H9 (cell line): ENCODE measurements around the gene USP35. TPM values are rescaled to one million over a fixed set of nuclear protein-coding genes. Genes with fewer than 3 reads are reported as not detected.

Experiments used
- DNase-seq: peaks from one replicate; pipeline ENCODE4 v3.0.0-alpha.2; 2017
- H2AFZ ChIP-seq: one replicate; pipeline ENCODE4 v1.6.1; 2013; ENCODE audit warnings: mild to moderate bottlenecking, low read length, control low read depth, moderate library complexity
- H2AK5ac ChIP-seq: 2 replicates; pipeline ENCODE4 v1.6.1; 2013; ENCODE audit warnings: low read length, control low read depth, mixed read lengths; ENCODE audit not compliant: insufficient read length
- H2BK120ac ChIP-seq: one replicate; pipeline ENCODE4 v1.6.1; 2013; ENCODE audit warnings: low read depth, mild to moderate bottlenecking, low read length, control low read depth, inconsistent platforms; ENCODE audit not compliant: poor library complexity, severe bottlenecking
- H2BK12ac ChIP-seq: 2 replicates; pipeline ENCODE4 v1.6.1; 2013; ENCODE audit warnings: low read length, control low read depth, mixed read lengths, low read depth; ENCODE audit not compliant: insufficient read length
- H2BK15ac ChIP-seq: 2 replicates; pipeline ENCODE4 v1.6.1; 2013; ENCODE audit warnings: low read depth, low read length, control low read depth
- H2BK20ac ChIP-seq: one replicate; pipeline ENCODE4 v1.6.1; 2013; ENCODE audit warnings: low read depth, mild to moderate bottlenecking, low read length, control low read depth, inconsistent platforms; ENCODE audit not compliant: poor library complexity, severe bottlenecking
- H2BK5ac ChIP-seq: 2 replicates; pipeline ENCODE4 v1.6.1; 2013; ENCODE audit warnings: low read length, control low read depth, mixed read lengths; ENCODE audit not compliant: insufficient read length
- H3K14ac ChIP-seq: 2 replicates; pipeline ENCODE4 v1.6.1; 2013; ENCODE audit warnings: low read length, control low read depth; ENCODE audit not compliant: insufficient read depth
- H3K18ac ChIP-seq: 2 replicates; pipeline ENCODE4 v1.6.1; 2013; ENCODE audit warnings: low read depth, mild to moderate bottlenecking, mixed read lengths, low read length, control low read depth; ENCODE audit not compliant: insufficient read length
- H3K23ac ChIP-seq: 2 replicates; pipeline ENCODE4 v1.6.1; 2013; ENCODE audit warnings: low read length, control low read depth, mixed read lengths, low read depth; ENCODE audit not compliant: insufficient read length
- H3K23me2 ChIP-seq: 2 replicates; pipeline ENCODE4 v1.6.1; 2013; ENCODE audit warnings: low read depth, mild to moderate bottlenecking, mixed read lengths, low read length, control low read depth; ENCODE audit not compliant: insufficient read length, poor library complexity, severe bottlenecking
- H3K27ac ChIP-seq: 2 replicates; pipeline ENCODE4 v1.5.1; 2013; ENCODE audit warnings: low read length, control low read depth, mixed read lengths, low read depth; ENCODE audit not compliant: insufficient read length
- H3K27me3 ChIP-seq: 2 replicates; pipeline ENCODE4 v1.6.1; 2013; ENCODE audit warnings: low read length, control low read depth, inconsistent platforms; ENCODE audit not compliant: insufficient read depth
- H3K4ac ChIP-seq: 2 replicates; pipeline ENCODE4 v1.6.1; 2013; ENCODE audit warnings: low read depth, mild to moderate bottlenecking, control low read depth, inconsistent platforms, low read length, moderate library complexity
- H3K4me1 ChIP-seq: 2 replicates; pipeline ENCODE4 v1.6.1; 2013; ENCODE audit warnings: low read length, control low read depth, inconsistent platforms; ENCODE audit not compliant: insufficient read depth
- H3K4me2 ChIP-seq: 2 replicates; pipeline ENCODE4 v1.6.1; 2013; ENCODE audit warnings: low read length, control low read depth, mixed read lengths; ENCODE audit not compliant: insufficient read length, insufficient read depth
- H3K56ac ChIP-seq: 2 replicates; pipeline ENCODE4 v1.6.1; 2013; ENCODE audit warnings: low read depth, mild to moderate bottlenecking, mixed read lengths, low read length, control low read depth; ENCODE audit not compliant: insufficient read length
- H3K79me1 ChIP-seq: 2 replicates; pipeline ENCODE4 v1.6.1; 2013; ENCODE audit warnings: low read depth, mild to moderate bottlenecking, moderate library complexity, low read length, control low read depth, inconsistent platforms; ENCODE audit not compliant: insufficient read depth, poor library complexity, severe bottlenecking
- H3K79me2 ChIP-seq: 2 replicates; pipeline ENCODE4 v1.6.1; 2013; ENCODE audit warnings: low read length, control low read depth, inconsistent platforms; ENCODE audit not compliant: insufficient read depth
- H3K9ac ChIP-seq: 2 replicates; pipeline ENCODE4 v1.6.1; 2013; ENCODE audit warnings: low read length, control low read depth, mixed read lengths; ENCODE audit not compliant: insufficient read length; ENCODE audit errors: extremely low read depth
- H3K9me3 ChIP-seq: one replicate; pipeline ENCODE4 v1.6.1; 2013; ENCODE audit warnings: low read depth, low read length, inconsistent platforms; ENCODE audit not compliant: control insufficient read depth
- H3T11ph ChIP-seq: one replicate; pipeline ENCODE4 v1.6.1; 2013; ENCODE audit warnings: mild to moderate bottlenecking, low read length, control low read depth, inconsistent platforms
- H4K20me1 ChIP-seq: one replicate; pipeline ENCODE4 v1.6.1; 2013; ENCODE audit not compliant: control insufficient read depth, insufficient read length, insufficient read depth
- H4K5ac ChIP-seq: 2 replicates; pipeline ENCODE4 v1.6.1; 2013; ENCODE audit warnings: low read depth, mild to moderate bottlenecking, mixed read lengths, low read length, control low read depth; ENCODE audit not compliant: insufficient read length
- H4K8ac ChIP-seq: replicated peaks from 2 replicates; pipeline ENCODE4 v1.6.1; 2013; ENCODE audit warnings: low read length, control low read depth, mixed read lengths, low read depth; ENCODE audit not compliant: insufficient read length
- H4K91ac ChIP-seq: 2 replicates; pipeline ENCODE4 v1.6.1; 2013; ENCODE audit warnings: low read depth, mild to moderate bottlenecking, moderate library complexity, mixed read lengths, low read length, control low read depth; ENCODE audit not compliant: insufficient read length
- H3K27ac Mint-ChIP-seq, 3 experiments: 2 replicates in 2 of 3; 3 replicates in 1 of 3; pipeline ENCODE4 v1.8.0; 2020 to 2021; ENCODE audit warnings: mixed read lengths in 3 of 3, mild to moderate bottlenecking in 1 of 3, moderate library complexity in 1 of 3
- H3K27me3 Mint-ChIP-seq: 2 replicates; pipeline ENCODE4 v1.8.0; 2021; ENCODE audit warnings: low read depth, mild to moderate bottlenecking, moderate library complexity, mixed read lengths
- H3K36me3 Mint-ChIP-seq, 3 experiments: 2 replicates in 2 of 3; 3 replicates in 1 of 3; pipeline ENCODE4 v1.8.0; 2020 to 2021; ENCODE audit warnings: low read depth in 3 of 3, mixed read lengths in 3 of 3; ENCODE audit not compliant: insufficient read depth in 1 of 3
- H3K4me1 Mint-ChIP-seq, 2 experiments: 2 replicates each; pipeline ENCODE4 v1.8.0; 2020; ENCODE audit warnings: mixed read lengths in 2 of 2
- H3K4me3 Mint-ChIP-seq, 2 experiments: 2 replicates in 1 of 2; 3 replicates in 1 of 2; pipeline ENCODE4 v1.8.0; 2020 to 2021; ENCODE audit warnings: mild to moderate bottlenecking in 2 of 2, mixed read lengths in 2 of 2, moderate library complexity in 1 of 2
- H3K9me3 Mint-ChIP-seq, 2 experiments: 2 replicates in 1 of 2; 3 replicates in 1 of 2; pipeline ENCODE4 v1.8.0; 2020; ENCODE audit warnings: mild to moderate bottlenecking in 2 of 2, mixed read lengths in 2 of 2, moderate library complexity in 1 of 2
- total RNA-seq: library from RNA; stranded (reverse); gene quantifications from 2 replicates; pipeline ENCODE4 v1.2.1, GENCODE V29; 2021
- TF ChIP-seq, protein P1 (sequence below): fragments of 200-600 bp; sonication (generic); conservative IDR thresholded peaks from 3 replicates; pipeline ENCODE4 v1.8.0; 2021; ENCODE audit warnings: antibody characterized with exemption, mild to moderate bottlenecking

USP35 gene
- total RNA-seq, 1 experiment from 2014 or later: 6.8 TPM

DNA sequence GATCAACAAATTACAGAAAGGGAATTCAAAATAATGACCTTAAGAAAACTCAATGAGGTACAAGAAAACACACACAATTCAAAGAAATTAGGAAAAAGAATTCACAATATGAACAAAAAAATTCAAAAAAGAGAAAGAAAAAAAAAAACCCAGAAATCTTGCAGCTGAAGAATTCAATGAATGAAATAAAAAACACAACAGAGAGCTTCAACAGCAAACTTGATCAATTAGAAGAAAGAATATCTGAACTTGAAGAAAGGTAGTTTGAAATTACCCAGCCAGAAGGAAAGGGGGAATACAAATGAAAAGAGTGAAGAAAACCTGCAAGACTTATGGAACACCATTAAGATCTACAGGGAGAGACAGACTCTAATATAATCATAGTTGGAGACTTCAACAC is 52.8 kb downstream of the USP35 start:
- H3K27ac ChIP-seq: no peak overlapping the region
- no peak overlapping the region for H3K9ac ChIP-seq
- no peaks in the 10 kb centered on the region; the same call in 1 of the 2 replicates for H3K27me3 Mint-ChIP-seq
- H2AK5ac ChIP-seq: no peak overlapping the region
- no peak overlapping the region for H3K4me2 ChIP-seq
- H2BK20ac ChIP-seq: no peak overlapping the region
- no peaks in the 10 kb centered on the region for H3K27me3 ChIP-seq
- no peak overlapping the region for H3K27ac Mint-ChIP-seq
- no peak overlapping the region for H3K4me3 Mint-ChIP-seq
- H3K56ac ChIP-seq: no peak overlapping the region
- H3K79me1 ChIP-seq: no peaks in the 10 kb centered on the region
- no peak overlapping the region for H3K14ac ChIP-seq
- H3K23me2 ChIP-seq: no peaks in the 10 kb centered on the region
- no peak overlapping the region for H2BK5ac ChIP-seq
- H2BK15ac ChIP-seq: no peak overlapping the region
- H2AFZ ChIP-seq: no peak overlapping the region
- TF ChIP-seq, protein P1, sequence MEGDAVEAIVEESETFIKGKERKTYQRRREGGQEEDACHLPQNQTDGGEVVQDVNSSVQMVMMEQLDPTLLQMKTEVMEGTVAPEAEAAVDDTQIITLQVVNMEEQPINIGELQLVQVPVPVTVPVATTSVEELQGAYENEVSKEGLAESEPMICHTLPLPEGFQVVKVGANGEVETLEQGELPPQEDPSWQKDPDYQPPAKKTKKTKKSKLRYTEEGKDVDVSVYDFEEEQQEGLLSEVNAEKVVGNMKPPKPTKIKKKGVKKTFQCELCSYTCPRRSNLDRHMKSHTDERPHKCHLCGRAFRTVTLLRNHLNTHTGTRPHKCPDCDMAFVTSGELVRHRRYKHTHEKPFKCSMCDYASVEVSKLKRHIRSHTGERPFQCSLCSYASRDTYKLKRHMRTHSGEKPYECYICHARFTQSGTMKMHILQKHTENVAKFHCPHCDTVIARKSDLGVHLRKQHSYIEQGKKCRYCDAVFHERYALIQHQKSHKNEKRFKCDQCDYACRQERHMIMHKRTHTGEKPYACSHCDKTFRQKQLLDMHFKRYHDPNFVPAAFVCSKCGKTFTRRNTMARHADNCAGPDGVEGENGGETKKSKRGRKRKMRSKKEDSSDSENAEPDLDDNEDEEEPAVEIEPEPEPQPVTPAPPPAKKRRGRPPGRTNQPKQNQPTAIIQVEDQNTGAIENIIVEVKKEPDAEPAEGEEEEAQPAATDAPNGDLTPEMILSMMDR: no peak
- DNase-seq: no peak
- H2BK120ac ChIP-seq: no peak overlapping the region
- H4K8ac ChIP-seq: no peak overlapping the region
- H3K9me3 ChIP-seq: no peaks in the 10 kb centered on the region
- H4K91ac ChIP-seq: no peak overlapping the region
- H3K4me1 Mint-ChIP-seq: no peaks in the 10 kb centered on the region
- no peaks in the 10 kb centered on the region for H3K4me1 ChIP-seq
- H3K9me3 Mint-ChIP-seq: peaks cover 0 to 7% of the 10 kb centered on the region in 2 experiments; a peak in 3 of 5 replicates
- H3T11ph ChIP-seq: no peak overlapping the region
- no peak overlapping the region for H2BK12ac ChIP-seq
- no peak overlapping the region for H3K4ac ChIP-seq
- no peak overlapping the region for H3K18ac ChIP-seq
- H3K23ac ChIP-seq: no peak overlapping the region
- no peaks in the 10 kb centered on the region for H3K79me2 ChIP-seq
- H4K20me1 ChIP-seq: no peaks in the 10 kb centered on the region
- peaks cover 0 to 10% (median 2%) of the 10 kb centered on the region in 3 experiments; a peak in 4 of 7 replicates for H3K36me3 Mint-ChIP-seq
- no peak overlapping the region for H4K5ac ChIP-seq
